Spleen (tissue), 7 donors: ENCODE measurements around the gene GBA2.

ENCODE experiments used
- POLR2A ChIP-seq, 3 donors: fragments of 450-650 bp; IDR thresholded peaks; one replicate each; pipeline ENCODE4 v1.5.1; 2017; ENCODE audit warnings: antibody characterized with exemption in 3 of 3, mild to moderate bottlenecking in 1 of 3
- POLR2AphosphoS5 ChIP-seq, 3 donors: sonication (generic); formaldehyde crosslinking; IDR thresholded peaks; one replicate each; pipeline ENCODE4 v1.5.1; 2017; ENCODE audit warnings: antibody characterized with exemption in 3 of 3
- TF ChIP-seq, protein P1 (sequence below), 11 experiments: fragments of 200-600 bp in 7 of 11; fragments of 450-650 bp in 4 of 11; sonication (generic) in 4 of 11; IDR thresholded peaks in 8 of 11; conservative IDR thresholded peaks in 3 of 11; 1 replicate in 7 of 11; 2 replicates in 4 of 11; pipeline versions ENCODE4 v1.4.0 to v1.8.0; 2016 to 2021; ENCODE audit warnings: antibody characterized with exemption in 11 of 11, inconsistent platforms in 4 of 11, mild to moderate bottlenecking in 1 of 11
- donor health status: DM: no; HTN: no; CAD: no; lungs with moderate emphysema.
- donor health status: DM: no; HTN: no; CAD: no.
- donor health status: DM: no; HTN: no; CAD: no.

DNA sequence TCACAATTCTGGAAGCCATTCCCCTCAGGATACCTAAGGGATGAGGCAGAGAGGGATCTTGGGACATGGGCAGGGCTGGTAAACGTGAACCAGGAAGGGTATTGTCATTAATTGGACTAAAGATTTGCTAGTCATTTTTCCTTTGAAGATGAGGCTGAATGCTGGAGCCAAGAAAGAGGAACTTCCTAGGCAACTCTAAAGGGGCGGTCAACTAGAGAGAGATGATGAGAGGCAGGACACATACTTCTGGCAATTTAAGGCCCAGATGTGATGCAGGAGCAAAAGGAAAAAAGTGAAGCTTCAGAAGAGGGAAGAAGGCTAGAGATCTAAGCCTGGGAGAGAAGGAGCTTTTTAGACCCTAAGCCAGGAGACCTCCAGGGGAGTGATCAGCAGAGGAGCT lies 5.6 kb downstream of the GBA2 start:
- TF ChIP-seq, protein P1, sequence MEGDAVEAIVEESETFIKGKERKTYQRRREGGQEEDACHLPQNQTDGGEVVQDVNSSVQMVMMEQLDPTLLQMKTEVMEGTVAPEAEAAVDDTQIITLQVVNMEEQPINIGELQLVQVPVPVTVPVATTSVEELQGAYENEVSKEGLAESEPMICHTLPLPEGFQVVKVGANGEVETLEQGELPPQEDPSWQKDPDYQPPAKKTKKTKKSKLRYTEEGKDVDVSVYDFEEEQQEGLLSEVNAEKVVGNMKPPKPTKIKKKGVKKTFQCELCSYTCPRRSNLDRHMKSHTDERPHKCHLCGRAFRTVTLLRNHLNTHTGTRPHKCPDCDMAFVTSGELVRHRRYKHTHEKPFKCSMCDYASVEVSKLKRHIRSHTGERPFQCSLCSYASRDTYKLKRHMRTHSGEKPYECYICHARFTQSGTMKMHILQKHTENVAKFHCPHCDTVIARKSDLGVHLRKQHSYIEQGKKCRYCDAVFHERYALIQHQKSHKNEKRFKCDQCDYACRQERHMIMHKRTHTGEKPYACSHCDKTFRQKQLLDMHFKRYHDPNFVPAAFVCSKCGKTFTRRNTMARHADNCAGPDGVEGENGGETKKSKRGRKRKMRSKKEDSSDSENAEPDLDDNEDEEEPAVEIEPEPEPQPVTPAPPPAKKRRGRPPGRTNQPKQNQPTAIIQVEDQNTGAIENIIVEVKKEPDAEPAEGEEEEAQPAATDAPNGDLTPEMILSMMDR (IDR thresholded peaks at IDR 0.05 in 8 of 11, conservative IDR thresholded peaks at IDR 0.05 in 3 of 11) = no peak
- TF ChIP-seq POLR2A (IDR thresholded peaks at IDR 0.05) (no peak), POLR2AphosphoS5 (IDR thresholded peaks at IDR 0.05) (no peak)
